Panc1 (cell line): Measurements from ENCODE around the gene MIF4GD. TPM values are rescaled to one million over a fixed set of nuclear protein-coding genes. Genes with fewer than 3 reads are reported as not detected.
"Not testable (repeated sequence)": the region's sequence is repeated elsewhere in the genome, so short reads cannot be mapped to it uniquely, and the experiment has no call there.

Experiments used
- ATAC-seq: fragments of 200-7000 bp; cut with Tn5 transposase; 2 replicates; pipeline ENCODE4 v1.9.1; 2020; ENCODE audit warnings: mild to moderate bottlenecking, moderate library complexity
- BruUV-seq: library from RNA; stranded (reverse); fragments of 400-500 nt; replicated peaks from 2 replicates; lab custom pipeline; 2021; lab: Mats Ljungman, UMichigan
- CTCF ChIA-PET: fragments of 300-600 bp; sonication (Branson Sonifier 250); formaldehyde crosslinking; loops from one replicate; lab custom pipeline; 2022; ENCODE audit warnings: antibody characterized with exemption; lab: Charles Lee
- POLR2A ChIA-PET: fragments of 300-600 bp; sonication (Branson Sonifier 250); formaldehyde crosslinking; loops from one replicate; lab custom pipeline; 2022; ENCODE audit warnings: antibody characterized with exemption; lab: Charles Lee
- DNase-seq: peaks from one replicate; pipeline ENCODE4 v3.0.0-alpha.2; 2010; ENCODE audit warnings: low read depth, low spot score
- H3K27ac ChIP-seq: 2 replicates; pipeline ENCODE4 v1.5.1; 2011; ENCODE audit warnings: mild to moderate bottlenecking, low read length, inconsistent platforms
- H3K27me3 ChIP-seq: fragments of 200-500 bp; sonication (Bioruptor generic); 2 replicates; pipeline ENCODE4 v1.6.0; 2014; ENCODE audit warnings: low read length, inconsistent platforms; ENCODE audit not compliant: control insufficient read depth, insufficient read depth
- H3K36me3 ChIP-seq: fragments of 200-500 bp; sonication (Bioruptor generic); 2 replicates; pipeline ENCODE4 v1.5.1; 2014; ENCODE audit warnings: inconsistent platforms, mild to moderate bottlenecking, low read length, moderate library complexity; ENCODE audit not compliant: control insufficient read depth, insufficient read depth
- H3K4me1 ChIP-seq: 2 replicates; pipeline ENCODE4 v1.5.1; 2011; ENCODE audit warnings: inconsistent platforms, mild to moderate bottlenecking, low read length, moderate library complexity; ENCODE audit not compliant: control insufficient read depth, insufficient read depth
- H3K4me3 ChIP-seq, 2 experiments: 2 replicates each; pipeline ENCODE4 v1.5.1; 2011 to 2012; ENCODE audit warnings: low read depth in 2 of 2, low read length in 2 of 2, mild to moderate bottlenecking in 2 of 2, inconsistent platforms in 1 of 2, moderate library complexity in 1 of 2
- H3K9me3 ChIP-seq: fragments of 200-500 bp; sonication (Bioruptor generic); 2 replicates; pipeline ENCODE4 v1.5.1; 2014; ENCODE audit warnings: low read depth, mild to moderate bottlenecking, inconsistent platforms, low read length, moderate library complexity; ENCODE audit not compliant: control insufficient read depth, insufficient read depth
- CTCF ChIP-seq: fragments of 450-650 bp; IDR thresholded peaks from 2 replicates; pipeline ENCODE4 v1.5.1; 2017; ENCODE audit warnings: mild to moderate bottlenecking
- POLR2AphosphoS5 ChIP-seq: IDR thresholded peaks from 2 replicates; pipeline ENCODE4 v1.6.1; 2012; ENCODE audit warnings: mild to moderate bottlenecking, low read depth, low read length, moderate library complexity
- REST ChIP-seq, 2 experiments: IDR thresholded peaks; 2 replicates each; pipeline ENCODE4 v1.6.1; 2011 to 2012; ENCODE audit warnings: low read depth in 2 of 2, control low read depth in 1 of 2, low read length in 1 of 2, mild to moderate bottlenecking in 1 of 2, moderate library complexity in 1 of 2; ENCODE audit not compliant: insufficient read depth in 1 of 2
- SIN3A ChIP-seq: IDR thresholded peaks from 2 replicates; pipeline ENCODE4 v1.6.1; 2012; ENCODE audit warnings: low read depth, mild to moderate bottlenecking, low read length, moderate library complexity, borderline replicate concordance; ENCODE audit not compliant: insufficient read depth
- TCF7L2 ChIP-seq: IDR thresholded peaks from 2 replicates; pipeline ENCODE4 v1.6.1; 2011; ENCODE audit warnings: mild to moderate bottlenecking, low read depth, low read length, inconsistent platforms
- in situ Hi-C: cut with HindIII; loops from 2 replicates; pipeline ENCODE4 v1.10.0; 2016; ENCODE audit warnings: low sequenced_read_pairs, low pct_unique_long_range_greater_than_20kb
- intact Hi-C: fragments of 100-400 bp; cut with micrococcal nuclease; formaldehyde crosslinking; loops from one replicate; pipeline ENCODE4 v1.10.0; 2022; ENCODE audit not compliant: unreplicated experiment
- total RNA-seq: library from RNA; stranded (reverse); gene quantifications from one replicate; pipeline ENCODE4 v1.2.1, GENCODE V29; 2021; ENCODE audit not compliant: unreplicated experiment

MIF4GD gene
- total RNA-seq, 1 experiment from 2014 or later, result 34.4 TPM

GRCh38 chr17:75257228-75257627, 13.8 kb downstream of the MIF4GD start:
- H3K9me3 ChIP-seq, POLR2A ChIA-PET, H3K36me3 ChIP-seq, H3K27me3 ChIP-seq, H3K4me1 ChIP-seq, intact Hi-C loops, DNase-seq, H3K27ac ChIP-seq, H3K4me3 ChIP-seq, ATAC-seq, BruUV-seq, in situ Hi-C loops, CTCF ChIA-PET: not testable (repeated sequence)

GRCh38 chr17:75255954-75256698, 14.9 kb downstream of the MIF4GD start:
- CTCF ChIA-PET, result not testable (repeated sequence)

GRCh38 chr17:75252039-75252816, 18.8 kb downstream of the MIF4GD start:
- DNase-seq (no peak), ATAC-seq (no peak)
- no peaks in the 10 kb centered on the region for H3K36me3 ChIP-seq
- BruUV-seq, result no TSS peak
- no peak overlapping the region for H3K27ac ChIP-seq
- H3K4me1 ChIP-seq, result no peaks in the 10 kb centered on the region
- no peaks in the 10 kb centered on the region for H3K27me3 ChIP-seq
- TF ChIP-seq REST (IDR thresholded peaks at IDR 0.05; ENCODE audit: insufficient read depth in 1 of 2, low read depth in 2 of 2, low read length in 1 of 2) (no peak), POLR2AphosphoS5 (no peak), CTCF (no peak), SIN3A (no peak), TCF7L2 (no peak)
- in situ Hi-C loops (no loop called here), intact Hi-C loops (no loop called here)
- no peaks in the 10 kb centered on the region for H3K9me3 ChIP-seq
- no peak overlapping the region for H3K4me3 ChIP-seq
- ChIA-PET POLR2A (interaction anchor here (0.7 kb wide), 1 partner anchor 104 kb away, joined by 3 read pairs; no protein-coding TSS in a partner anchor), CTCF (interaction anchor here (0.6 to 0.7 kb wide), 3 partner anchors 10 to 182 kb away, joined by 3 to 7 read pairs (median 4); no protein-coding TSS in a partner anchor)

More at GRCh38 chr17:75255954-75256698, 14.9 kb downstream of the MIF4GD start:
- POLR2A ChIA-PET, H3K9me3 ChIP-seq, H3K27me3 ChIP-seq, H3K27ac ChIP-seq, H3K4me3 ChIP-seq, ATAC-seq, H3K36me3 ChIP-seq, BruUV-seq, in situ Hi-C loops, DNase-seq, H3K4me1 ChIP-seq, intact Hi-C loops: not testable (repeated sequence)
